T47D (cell line): ENCODE results near the gene MYO10.
A peak's percentile ranks its signal among the peaks of the same experiment; 100 is the strongest.

ENCODE experiments used
- DNase-seq, 2 experiments: peaks; one replicate each; pipeline versions ENCODE4 v3.0.0 to v3.0.0-alpha.2; 2011 to 2012; ENCODE audit warnings: low read depth in 1 of 2, low spot score in 1 of 2
- JUND ChIP-seq: IDR thresholded peaks from 2 replicates; pipeline ENCODE4 v1.6.1; 2012; ENCODE audit warnings: low read depth
- in situ Hi-C: cut with HindIII; loops from 2 replicates; pipeline ENCODE4 v1.10.0; 2016; ENCODE audit warnings: low sequenced_read_pairs, low pct_unique_long_range_greater_than_20kb

The MYO10 gene

GRCh38 chr5:16642867-16643266, 293.2 kb downstream of the MYO10 start:
- in situ Hi-C loops, result no loop called here
- no peak for DNase-seq
- TF ChIP-seq JUND, result no peak

- DNase-seq, result no peak
- no peak for TF ChIP-seq JUND
- in situ Hi-C loops, result no loop called here
These were observed 296.9 kb downstream of the MYO10 start for GRCh38 chr5:16639206-16639605.

GRCh38 chr5:16628376-16628775, 307.7 kb downstream of the MYO10 start:
- TF ChIP-seq JUND, result no peak
- in situ Hi-C loops, result no loop called here
- peak in 1 of 2 experiments; percentile 12 for DNase-seq

GRCh38 chr5:16626696-16627264, 309.3 kb downstream of the MYO10 start:
- DNase-seq, result peak in 1 of 2 experiments; percentile 51
- in situ Hi-C loops, result no loop called here
- no peak for TF ChIP-seq JUND

GRCh38 chr5:16625096-16625495, 311.0 kb downstream of the MYO10 start:
- in situ Hi-C loops, result no loop called here
- DNase-seq, result no peak
- no peak for TF ChIP-seq JUND

GRCh38 chr5:16619136-16619535, 317.0 kb downstream of the MYO10 start:
- no peak for DNase-seq
- in situ Hi-C loops, result no loop called here
- no peak for TF ChIP-seq JUND

- no peak for TF ChIP-seq JUND
- in situ Hi-C loops, result no loop called here
- DNase-seq, result no peak
These were observed 317.8 kb downstream of the MYO10 start for GRCh38 chr5:16618138-16618897.

GRCh38 chr5:16617274-16617968, 318.7 kb downstream of the MYO10 start:
- in situ Hi-C loops, result no loop called here
- no peak for DNase-seq

GRCh38 chr5:16616536-16617273, 319.4 kb downstream of the MYO10 start, which contains the start of gene RETREG1:
Gene RETREG1 (minus strand): TSS chr5:16616997. CDS start chr5:16616971, 26 bp downstream.
- DNase-seq, result peak; percentile 54 to 67
- in situ Hi-C loops, result no loop called here
- no peak for TF ChIP-seq JUND

More at GRCh38 chr5:16617274-16617968, 318.7 kb downstream of the MYO10 start:
- TF ChIP-seq JUND, result no peak

- in situ Hi-C loops, result no loop called here
- DNase-seq, result peak; percentile 20 to 39
- TF ChIP-seq JUND, result no peak
These were observed 320.1 kb downstream of the MYO10 start for GRCh38 chr5:16615741-16616535.

- DNase-seq, result no peak
- in situ Hi-C loops, result no loop called here
- TF ChIP-seq JUND, result no peak
These were observed 324.1 kb downstream of the MYO10 start for GRCh38 chr5:16612007-16612406.
